GM12873 (cell line): Measurements from ENCODE around the gene C2orf74.

Experiments used
- TF ChIP-seq, protein P1 (sequence below): IDR thresholded peaks from 2 replicates; pipeline ENCODE4 v1.5.1; 2012; ENCODE audit warnings: low read depth, mild to moderate bottlenecking, moderate library complexity, low read length, control low read depth; ENCODE audit not compliant: insufficient read depth; ENCODE audit errors: missing control alignments

Gene C2orf74

DNA sequence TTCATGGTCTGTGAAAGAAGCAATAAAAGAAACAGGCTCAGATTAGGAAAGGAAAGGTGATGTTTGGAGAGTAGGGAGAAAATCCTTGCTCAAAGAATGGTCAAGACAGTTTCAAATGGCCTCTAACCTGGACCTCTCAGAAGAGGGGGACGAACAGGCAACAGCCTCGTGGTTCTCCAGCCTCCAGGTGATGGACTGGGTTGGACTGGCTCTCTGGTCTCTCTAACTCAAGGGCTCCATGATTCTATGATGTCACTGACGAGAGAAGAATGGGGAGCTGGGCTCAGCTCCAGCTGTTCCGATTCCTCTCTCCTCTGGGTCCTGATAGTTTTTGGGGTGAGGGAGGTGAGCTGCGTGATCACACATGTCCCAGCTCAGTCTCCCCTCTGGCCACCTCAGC lies at the start of gene C2orf74:
TSS of gene C2orf74 (plus strand) at position 301 of the 400 bp plus-strand sequence. CDS start 327 bp downstream, outside the sequence.
- TF ChIP-seq, protein P1, sequence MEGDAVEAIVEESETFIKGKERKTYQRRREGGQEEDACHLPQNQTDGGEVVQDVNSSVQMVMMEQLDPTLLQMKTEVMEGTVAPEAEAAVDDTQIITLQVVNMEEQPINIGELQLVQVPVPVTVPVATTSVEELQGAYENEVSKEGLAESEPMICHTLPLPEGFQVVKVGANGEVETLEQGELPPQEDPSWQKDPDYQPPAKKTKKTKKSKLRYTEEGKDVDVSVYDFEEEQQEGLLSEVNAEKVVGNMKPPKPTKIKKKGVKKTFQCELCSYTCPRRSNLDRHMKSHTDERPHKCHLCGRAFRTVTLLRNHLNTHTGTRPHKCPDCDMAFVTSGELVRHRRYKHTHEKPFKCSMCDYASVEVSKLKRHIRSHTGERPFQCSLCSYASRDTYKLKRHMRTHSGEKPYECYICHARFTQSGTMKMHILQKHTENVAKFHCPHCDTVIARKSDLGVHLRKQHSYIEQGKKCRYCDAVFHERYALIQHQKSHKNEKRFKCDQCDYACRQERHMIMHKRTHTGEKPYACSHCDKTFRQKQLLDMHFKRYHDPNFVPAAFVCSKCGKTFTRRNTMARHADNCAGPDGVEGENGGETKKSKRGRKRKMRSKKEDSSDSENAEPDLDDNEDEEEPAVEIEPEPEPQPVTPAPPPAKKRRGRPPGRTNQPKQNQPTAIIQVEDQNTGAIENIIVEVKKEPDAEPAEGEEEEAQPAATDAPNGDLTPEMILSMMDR, result no peak

DNA sequence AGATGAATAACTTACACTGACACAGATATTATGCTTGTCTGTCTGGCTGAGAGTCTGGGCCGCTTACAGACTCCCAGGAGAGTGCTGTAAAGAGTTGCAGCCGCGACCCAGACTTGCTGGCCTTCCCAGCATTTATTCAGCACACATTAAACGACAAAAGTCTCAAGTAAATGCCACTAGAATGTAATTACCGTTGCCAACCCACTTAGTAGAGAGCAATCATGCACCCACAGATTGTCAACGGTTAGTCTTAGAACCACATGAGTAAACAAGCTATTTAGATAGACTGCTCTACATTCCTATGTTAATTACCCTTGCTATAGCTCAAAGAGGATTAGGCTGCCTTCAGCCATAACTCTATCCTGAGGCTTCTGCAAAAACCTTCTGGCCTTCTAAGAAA lies 47.8 kb upstream of the C2orf74 start:
- TF ChIP-seq, protein P1, result no peak

DNA sequence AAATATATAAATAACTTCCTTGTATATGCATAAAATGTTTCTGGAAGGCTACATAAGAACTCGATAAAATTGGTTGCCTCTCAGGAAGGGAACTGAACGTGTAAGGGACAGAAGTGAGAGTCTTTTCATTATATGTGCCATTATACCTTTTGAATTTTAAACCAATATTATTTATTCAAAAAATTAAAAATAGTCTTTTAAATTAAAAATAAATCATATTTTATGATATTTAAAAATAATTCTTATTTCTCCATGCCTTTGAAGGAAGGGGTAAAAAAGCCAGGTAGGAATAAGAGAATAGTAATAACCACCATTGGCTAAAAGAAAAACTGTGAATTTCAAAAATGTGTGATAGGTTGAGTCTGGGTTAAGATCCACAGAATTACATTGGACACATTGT lies 45.7 kb upstream of the C2orf74 start:
- TF ChIP-seq, protein P1, result no peak

DNA sequence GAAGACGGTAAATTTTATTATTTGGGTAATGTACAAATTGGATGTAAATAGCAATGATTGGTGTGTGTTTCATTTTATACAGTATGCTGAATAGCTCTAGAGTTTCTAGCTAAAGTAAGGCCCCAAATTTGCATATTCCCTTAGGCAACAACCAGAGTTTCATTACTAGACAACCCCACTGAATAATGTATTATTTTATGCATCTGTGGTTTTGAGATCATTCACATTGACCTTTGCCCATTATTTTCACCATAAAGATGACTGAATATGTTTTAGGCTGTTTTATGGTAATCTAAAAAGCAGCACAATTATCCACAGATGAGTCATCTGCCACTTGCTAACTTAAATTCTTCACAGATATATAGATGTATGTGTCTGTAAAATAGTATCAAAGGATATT lies 44.5 kb upstream of the C2orf74 start:
- TF ChIP-seq, protein P1, result no peak

DNA sequence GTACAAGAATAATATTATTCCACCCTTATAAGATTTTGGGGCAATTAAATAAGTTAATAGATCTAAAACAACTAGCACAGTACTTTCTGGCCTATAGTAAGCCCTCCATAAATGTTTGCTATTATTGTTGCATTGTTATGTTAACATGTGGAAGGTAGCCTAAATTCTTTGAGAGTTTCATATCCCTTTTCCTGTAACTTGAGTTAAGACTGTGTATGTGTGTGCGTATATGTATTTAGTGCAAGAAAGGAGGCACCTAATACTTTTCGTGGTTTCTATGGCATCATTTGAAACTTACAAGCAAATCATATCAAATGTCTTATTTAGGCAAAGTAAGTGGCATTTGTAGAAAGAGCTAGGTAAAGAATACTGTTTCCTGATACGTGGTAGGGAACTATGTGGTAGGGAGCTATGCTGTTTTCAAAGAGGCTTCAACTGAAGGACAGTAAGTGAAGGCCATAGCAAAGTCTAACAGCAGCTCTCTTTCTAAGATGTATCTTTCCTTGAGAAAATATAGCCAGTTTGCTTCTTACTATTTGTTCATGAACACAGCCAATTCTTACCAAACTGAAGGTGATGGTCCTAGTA lies 36.8 kb upstream of the C2orf74 start:
- TF ChIP-seq, protein P1, result no peak

DNA sequence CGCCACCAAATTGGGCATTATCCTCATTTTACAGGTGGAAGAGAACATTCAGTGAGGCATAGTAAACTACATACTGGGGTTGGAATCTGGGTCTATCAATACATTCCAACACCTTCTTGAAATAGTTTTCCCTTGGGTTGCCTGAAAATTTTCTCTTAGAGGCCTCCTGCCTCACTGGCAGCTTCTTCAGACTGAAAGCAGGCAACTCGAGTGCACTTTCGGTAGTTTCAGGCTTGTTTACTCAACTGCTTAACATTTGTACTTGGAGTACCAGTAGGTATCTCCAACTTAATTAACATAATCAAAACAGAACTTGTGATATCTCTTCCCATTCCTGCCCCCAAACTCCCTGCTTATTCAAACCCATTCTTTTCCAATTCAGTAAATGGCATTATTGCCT lies 36.2 kb upstream of the C2orf74 start:
- TF ChIP-seq, protein P1, result no peak

DNA sequence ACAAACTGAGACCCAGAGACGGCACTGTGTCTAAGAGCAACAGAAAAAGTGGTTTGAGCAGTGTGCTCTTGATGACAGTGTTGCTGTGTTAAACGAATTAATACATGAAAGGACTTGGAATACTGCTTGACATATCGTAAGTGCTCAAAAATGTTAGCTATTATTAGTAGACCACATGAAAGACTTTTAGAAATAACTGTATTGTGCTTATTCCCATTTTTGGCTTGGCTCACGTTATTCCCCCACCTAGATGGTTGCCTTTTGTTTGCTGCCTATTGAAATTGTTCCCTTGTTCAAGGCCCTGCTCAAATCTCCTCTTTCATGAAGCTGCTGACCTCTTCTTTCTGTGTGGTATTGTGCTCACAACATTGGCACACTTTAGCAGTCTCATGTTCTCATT lies 27.8 kb upstream of the C2orf74 start:
- TF ChIP-seq, protein P1, result no peak

DNA sequence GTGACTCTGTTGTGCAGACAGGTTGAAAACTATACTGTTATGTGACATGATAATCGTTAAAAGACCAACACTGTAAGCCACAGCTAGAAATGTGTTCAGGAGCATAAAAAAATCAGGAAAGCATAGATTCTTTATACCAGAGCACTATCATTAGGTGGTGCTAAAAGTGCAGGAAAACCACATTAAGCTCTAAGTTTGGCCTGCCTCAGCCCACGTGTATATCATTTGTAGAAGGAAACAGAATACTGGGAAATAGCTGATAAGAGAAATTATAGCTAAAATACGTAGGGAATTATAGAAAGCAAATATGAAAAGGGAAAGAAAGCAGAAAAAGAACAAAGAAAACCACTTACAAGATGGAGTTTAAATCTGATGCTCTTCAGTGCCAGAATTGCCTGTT lies 26.5 kb upstream of the C2orf74 start:
- TF ChIP-seq, protein P1, result peak; percentile 10
